GM19043 (cell line): ENCODE data around the gene FAM229A.
A peak's percentile ranks its signal among the peaks of the same experiment; 100 is the strongest.
"Not testable (repeated sequence)": the region's sequence is repeated elsewhere in the genome, so short reads cannot be mapped to it uniquely, and the experiment has no call there.

Source experiments
- ATAC-seq: cut with Tn5 transposase; IDR thresholded peaks from one replicate; pipeline ENCODE4 v1.9.1; 2021; ENCODE audit warnings: low read depth; ENCODE audit not compliant: unreplicated experiment

The FAM229A gene

GRCh38 chr1:32377541-32378220 is 15.4 kb upstream of the FAM229A start:
- no peak for ATAC-seq

GRCh38 chr1:32376199-32376598 is 13.9 kb upstream of the FAM229A start:
- ATAC-seq, result no peak

GRCh38 chr1:32373996-32374592 is 11.8 kb upstream of the FAM229A start:
- ATAC-seq, result no peak

GRCh38 chr1:32372149-32372756 is 10.0 kb upstream of the FAM229A start:
- no peak for ATAC-seq

- ATAC-seq, result no peak
Measured at GRCh38 chr1:32367912-32368635, 5.8 kb upstream of the FAM229A start.

- no peak for ATAC-seq
Measured at GRCh38 chr1:32365445-32365844, 3.2 kb upstream of the FAM229A start.

GRCh38 chr1:32364836-32365235 is 2.6 kb upstream of the FAM229A start:
- ATAC-seq, result no peak

- ATAC-seq, result no peak
Measured at GRCh38 chr1:32363713-32364112, 1.4 kb upstream of the FAM229A start.

GRCh38 chr1:32361674-32362473 is 411 bp downstream of the FAM229A start:
- no peak for ATAC-seq

- no peak for ATAC-seq
Measured at GRCh38 chr1:32361308-32361673, 994 bp downstream of the FAM229A start.

GRCh38 chr1:32358435-32358834 is 3.9 kb downstream of the FAM229A start:
- no peak for ATAC-seq

- no peak for ATAC-seq
Measured at GRCh38 chr1:32357614-32358013, 4.7 kb downstream of the FAM229A start.

GRCh38 chr1:32356478-32356877 is 5.8 kb downstream of the FAM229A start:
- ATAC-seq, result no peak

GRCh38 chr1:32355778-32356177 is 6.5 kb downstream of the FAM229A start:
- not testable (repeated sequence) for ATAC-seq

GRCh38 chr1:32353886-32354570 is 8.3 kb downstream of the FAM229A start:
- no peak for ATAC-seq

- no peak for ATAC-seq
Measured at GRCh38 chr1:32353431-32353830, 8.9 kb downstream of the FAM229A start.

- ATAC-seq, result no peak
Measured at GRCh38 chr1:32352831-32353383, 9.4 kb downstream of the FAM229A start.

- ATAC-seq, result no peak
Measured at GRCh38 chr1:32352239-32352745, 10.0 kb downstream of the FAM229A start.

GRCh38 chr1:32351399-32352238 is 10.7 kb downstream of the FAM229A start:
- peak; percentile 91 for ATAC-seq
